ENCODE measurements around the gene IRF9. TPM values are rescaled to one million over a fixed set of nuclear protein-coding genes. Genes with fewer than 3 reads are reported as not detected.

The IRF9 gene, protein sequence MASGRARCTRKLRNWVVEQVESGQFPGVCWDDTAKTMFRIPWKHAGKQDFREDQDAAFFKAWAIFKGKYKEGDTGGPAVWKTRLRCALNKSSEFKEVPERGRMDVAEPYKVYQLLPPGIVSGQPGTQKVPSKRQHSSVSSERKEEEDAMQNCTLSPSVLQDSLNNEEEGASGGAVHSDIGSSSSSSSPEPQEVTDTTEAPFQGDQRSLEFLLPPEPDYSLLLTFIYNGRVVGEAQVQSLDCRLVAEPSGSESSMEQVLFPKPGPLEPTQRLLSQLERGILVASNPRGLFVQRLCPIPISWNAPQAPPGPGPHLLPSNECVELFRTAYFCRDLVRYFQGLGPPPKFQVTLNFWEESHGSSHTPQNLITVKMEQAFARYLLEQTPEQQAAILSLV
- 100 to 1,000 TPM; 122 to 265 (median 218) TPM for total RNA-seq
- 100 to 1,000 TPM in 2 of 3 donors, 10 to 100 TPM in 1; 85.8 to 166 (median 118) TPM for polyA plus RNA-seq
- long read RNA-seq, donor 1, transcript IRF9-202 (9 exons, 1,838 nt) = major isoform, 21 of 36 reads
- long read RNA-seq, donor 1, transcript IRF9-208 (2 exons, 648 nt) = minor isoform, 9 of 36 reads
- long read RNA-seq, donor 1, partial matches to known transcripts = 0 of 36 reads
- long read RNA-seq, donor 1, other reads (novel, unspliced or antisense) = 0 of 36 reads
- long read RNA-seq, donor 2, transcript IRF9-202 (9 exons, 1,838 nt) = major isoform, 13 of 26 reads
- long read RNA-seq, donor 2, transcript IRF9-208 (2 exons, 648 nt) = minor isoform, 9 of 26 reads
- long read RNA-seq, donor 2, partial matches to known transcripts = 0 of 26 reads
- long read RNA-seq, donor 2, other reads (novel, unspliced or antisense) = 0 of 26 reads

DNA sequence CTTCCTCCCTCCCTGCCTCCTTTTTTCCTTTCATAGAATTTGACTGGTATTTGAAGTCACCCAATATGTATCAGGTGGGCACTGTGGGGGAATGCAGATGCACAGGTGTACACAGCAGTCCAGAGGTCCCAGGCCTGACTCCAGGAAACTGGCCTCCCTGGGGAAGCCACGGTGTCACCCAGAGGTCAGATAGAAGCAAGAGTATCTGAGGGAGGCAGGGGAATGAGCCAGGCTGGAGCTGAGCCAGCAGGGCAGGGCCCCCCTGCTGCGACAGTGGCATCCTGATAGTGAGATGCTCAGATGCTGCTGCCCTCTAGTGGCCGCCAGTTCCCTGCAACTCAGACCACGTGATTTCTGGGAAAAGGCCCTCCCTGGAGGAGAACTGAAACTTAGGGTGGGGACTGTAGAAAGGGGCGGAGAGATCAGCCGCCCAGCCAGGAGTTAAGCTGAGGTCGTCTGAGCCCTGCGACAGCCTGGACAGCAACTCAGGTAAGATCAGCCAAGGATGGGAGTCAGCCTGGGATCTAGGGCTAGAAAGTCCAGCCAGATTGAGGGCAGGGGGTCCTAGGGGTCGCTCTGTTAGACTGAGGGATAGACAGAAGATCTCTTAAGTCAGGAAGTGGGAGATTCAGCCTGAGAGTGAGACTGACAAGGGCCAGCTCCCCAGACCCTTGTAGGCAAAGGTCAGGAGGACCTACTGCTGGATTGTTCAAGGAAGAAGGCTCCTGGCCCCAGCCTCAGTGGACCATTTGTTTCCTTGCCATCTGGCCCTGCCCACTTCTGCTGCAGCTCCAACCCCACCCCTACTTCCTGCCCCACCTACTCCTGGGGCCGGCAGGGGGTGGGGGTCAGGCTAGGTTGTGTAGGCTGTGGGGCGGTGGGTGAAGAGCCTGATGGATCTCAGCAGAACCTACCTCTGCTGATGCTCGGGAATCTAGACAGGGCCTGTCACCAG, at the start of gene IRF9:
TSS of gene IRF9 (plus strand) at position 416 of the 955 bp plus-strand sequence. CDS start 880 bp downstream, outside the sequence.
- WGBS, 5 donors = 0 to 2% (median 0%) methylated on average over 11 to 12 of the region's 12 CpGs
- intact Hi-C loops (cut with DNase I; ENCODE audit: low total_unique reads) = no loop called here
- peak within 1 kb of the TSS; percentile 67 to 96 (median 78) for H3K4me3 ChIP-seq

GRCh38 chr14:24113379-24113800, 47.7 kb upstream of the IRF9 start:
- no peak for TF ChIP-seq POLR2AphosphoS5 (IDR thresholded peaks at IDR 0.05)
- TF ChIP-seq CTCF (IDR thresholded peaks at IDR 0.05 in 8 of 11, conservative IDR thresholded peaks at IDR 0.05 in 3 of 11) = no peak
- no peak for TF ChIP-seq POLR2A (IDR thresholded peaks at IDR 0.05)
- intact Hi-C loops (cut with DNase I; ENCODE audit: low total_unique reads) = no loop called here
- 17 to 22% (median 20%) methylated on average over 15 of the region's 15 CpGs for WGBS, 5 donors
- H3K27me3 ChIP-seq (replicated peaks in 1 of 7) = no peaks in the 10 kb centered on the region
- no peak for DNase-seq
- peaks cover 3 to 19% (median 14%) of the 10 kb centered on the region in 6 donors for H3K36me3 ChIP-seq
- peaks cover 28 to 69% (median 59%) of the 10 kb centered on the region in 6 donors for H3K4me1 ChIP-seq
- peak overlapping the region; percentile 97 to 100 (median 98) for H3K27ac ChIP-seq
- no peaks in the 10 kb centered on the region for H3K9me3 ChIP-seq
- H3K4me3 ChIP-seq = peak overlapping the region; percentile 46 to 85 (median 76)

More for the DNA sequence above, at the start of gene IRF9:
- H3K27ac ChIP-seq = peak within 1 kb of the TSS; percentile 92 to 99 (median 97)
- TF ChIP-seq POLR2AphosphoS5 (IDR thresholded peaks at IDR 0.05) (peak; percentile 91 to 97 (median 94)), CTCF (IDR thresholded peaks at IDR 0.05 in 8 of 11, conservative IDR thresholded peaks at IDR 0.05 in 3 of 11) (peak; percentile 92 to 100 (median 98)), POLR2A (IDR thresholded peaks at IDR 0.05) (peak in 1 of 3 donors; percentile 69)
- peak; percentile 98 for DNase-seq
- peaks cover 31 to 87% (median 69%) of the 10 kb centered on the region in 6 donors for H3K4me1 ChIP-seq
- no peaks in the 10 kb centered on the region for H3K9me3 ChIP-seq
- H3K36me3 ChIP-seq = peaks cover 26 to 91% (median 76%) of the 10 kb centered on the region in 6 donors
- no peaks in the 10 kb centered on the region for H3K27me3 ChIP-seq (replicated peaks in 1 of 7)

- intact Hi-C loops (cut with DNase I; ENCODE audit: low total_unique reads) = no loop called here
- WGBS, 5 donors = 0% methylated on average over 38 to 42 of the region's 42 CpGs
- DNase-seq = peak; percentile 96
- Histone ChIP-seq H3K4me3 (peak overlapping the region; percentile 46 to 85 (median 76)), H3K36me3 (peaks cover 3 to 25% (median 20%) of the 10 kb centered on the region in 6 donors), H3K27ac (peak overlapping the region; percentile 97 to 100 (median 98)), H3K9me3 (no peaks in the 10 kb centered on the region), H3K27me3 (replicated peaks in 1 of 7) (no peaks in the 10 kb centered on the region), H3K4me1 (peaks cover 27 to 68% (median 55%) of the 10 kb centered on the region in 6 donors)
- peak; percentile 64 to 94 (median 85) for TF ChIP-seq POLR2AphosphoS5 (IDR thresholded peaks at IDR 0.05)
- peak in 1 of 3 donors; percentile 82 for TF ChIP-seq POLR2A (IDR thresholded peaks at IDR 0.05)
- TF ChIP-seq CTCF (IDR thresholded peaks at IDR 0.05 in 8 of 11, conservative IDR thresholded peaks at IDR 0.05 in 3 of 11) = no peak
These were observed 47.1 kb upstream of the IRF9 start for GRCh38 chr14:24113801-24114531.

All from spleen (tissue), 13 donors.